ENCODE measurements around the gene BRINP3.

Gene BRINP3

DNA sequence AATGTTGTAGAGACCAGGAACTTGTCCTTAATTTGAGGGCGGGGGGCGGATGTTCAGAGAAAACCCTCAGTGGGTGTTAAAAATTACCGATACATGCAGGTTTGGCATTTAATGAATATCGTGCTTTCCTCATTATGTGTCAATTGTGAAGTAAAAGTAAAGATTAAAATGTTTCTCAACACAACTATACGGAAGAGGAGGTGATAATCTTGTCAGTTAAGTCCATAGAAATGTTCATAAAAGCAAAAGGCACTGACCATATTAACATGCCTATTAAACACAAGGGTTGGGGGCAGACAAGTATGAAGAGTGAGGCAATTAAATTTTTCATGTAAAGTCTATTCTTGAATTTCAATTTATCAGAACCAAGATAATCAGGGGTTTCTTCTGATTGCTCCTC lies 1.3 kb downstream of the BRINP3 start:
- no peak for DNase-seq (ENCODE audit: low spot score)
- in situ Hi-C loops (cut with MboI; ENCODE audit: low pct_unique_long_range_greater_than_20kb, low sequenced_read_pairs, unreplicated experiment) = no loop called here

DNA sequence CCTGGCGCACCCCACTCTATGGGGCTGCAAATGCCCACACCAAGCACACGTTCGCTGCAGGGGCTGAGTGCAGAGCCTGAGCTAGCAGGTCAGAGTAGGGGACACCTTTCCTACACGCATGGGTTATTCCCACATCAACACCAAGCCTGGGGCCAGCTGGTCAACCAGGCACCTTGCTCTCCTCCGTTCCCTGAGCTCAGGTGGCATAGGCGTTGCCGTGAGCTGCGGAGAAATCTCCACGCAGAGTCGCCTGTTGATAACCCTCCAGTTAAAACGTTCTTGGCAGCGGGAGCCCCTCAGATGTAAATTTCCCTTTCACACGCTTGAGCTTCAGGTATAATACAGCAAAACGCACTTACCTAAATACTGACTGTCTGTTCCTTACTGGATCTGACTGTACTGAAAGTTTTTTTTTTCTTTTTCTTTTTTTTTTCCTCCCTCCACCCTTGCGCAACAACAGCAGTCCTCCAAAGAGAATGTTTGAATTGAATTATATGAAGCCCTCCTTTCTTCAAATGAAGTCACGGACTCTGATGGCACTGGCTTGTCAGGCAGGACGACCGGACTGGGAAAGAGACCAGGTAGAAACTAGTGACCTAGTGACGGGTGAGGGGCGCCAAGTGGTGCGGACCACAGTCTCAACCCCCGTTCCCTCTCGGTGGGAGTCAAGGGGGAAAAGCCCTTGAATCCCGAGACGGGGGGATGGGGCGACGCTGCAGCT lies 2.1 kb downstream of the BRINP3 start:
- in situ Hi-C loops (cut with MboI; ENCODE audit: low pct_unique_long_range_greater_than_20kb, low sequenced_read_pairs, unreplicated experiment) = no loop called here
- DNase-seq (ENCODE audit: low spot score) = no peak
- TF ChIP-seq, protein P1, sequence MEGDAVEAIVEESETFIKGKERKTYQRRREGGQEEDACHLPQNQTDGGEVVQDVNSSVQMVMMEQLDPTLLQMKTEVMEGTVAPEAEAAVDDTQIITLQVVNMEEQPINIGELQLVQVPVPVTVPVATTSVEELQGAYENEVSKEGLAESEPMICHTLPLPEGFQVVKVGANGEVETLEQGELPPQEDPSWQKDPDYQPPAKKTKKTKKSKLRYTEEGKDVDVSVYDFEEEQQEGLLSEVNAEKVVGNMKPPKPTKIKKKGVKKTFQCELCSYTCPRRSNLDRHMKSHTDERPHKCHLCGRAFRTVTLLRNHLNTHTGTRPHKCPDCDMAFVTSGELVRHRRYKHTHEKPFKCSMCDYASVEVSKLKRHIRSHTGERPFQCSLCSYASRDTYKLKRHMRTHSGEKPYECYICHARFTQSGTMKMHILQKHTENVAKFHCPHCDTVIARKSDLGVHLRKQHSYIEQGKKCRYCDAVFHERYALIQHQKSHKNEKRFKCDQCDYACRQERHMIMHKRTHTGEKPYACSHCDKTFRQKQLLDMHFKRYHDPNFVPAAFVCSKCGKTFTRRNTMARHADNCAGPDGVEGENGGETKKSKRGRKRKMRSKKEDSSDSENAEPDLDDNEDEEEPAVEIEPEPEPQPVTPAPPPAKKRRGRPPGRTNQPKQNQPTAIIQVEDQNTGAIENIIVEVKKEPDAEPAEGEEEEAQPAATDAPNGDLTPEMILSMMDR (IDR thresholded peaks at IDR 0.05; ENCODE audit: extremely low read depth, insufficient read depth, missing control alignments) = no peak

More for the DNA sequence above, 1.3 kb downstream of the BRINP3 start:
- TF ChIP-seq, protein P1 (IDR thresholded peaks at IDR 0.05; ENCODE audit: extremely low read depth, insufficient read depth, missing control alignments) = no peak

DNA sequence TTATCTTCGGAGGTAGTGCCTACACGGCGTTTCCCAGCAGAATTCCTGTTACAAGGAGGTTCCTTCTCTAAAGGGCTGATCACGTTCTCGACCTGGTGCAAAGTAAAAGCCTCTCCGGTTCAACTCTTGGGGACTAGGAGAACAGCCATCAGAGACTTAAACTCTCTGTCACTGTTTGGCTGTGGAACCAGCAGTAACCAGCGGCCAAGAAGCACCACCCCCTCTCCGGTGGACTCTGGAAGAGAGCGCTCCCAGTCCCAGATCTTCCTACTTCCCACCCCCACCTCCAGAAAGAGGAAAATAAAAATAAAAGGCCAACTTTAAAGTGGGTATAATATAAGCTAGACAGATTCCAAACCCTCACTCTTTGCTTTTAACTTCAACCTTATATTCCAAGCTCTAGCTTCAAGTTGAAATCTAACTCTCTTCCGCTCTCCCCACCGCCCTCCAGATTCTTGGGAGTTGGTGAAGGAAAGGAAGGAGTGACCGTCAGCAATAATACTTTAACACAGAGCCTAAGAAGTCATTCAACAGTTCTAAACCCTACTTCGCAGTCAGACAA lies 2.9 kb downstream of the BRINP3 start:
- TF ChIP-seq, protein P1 (IDR thresholded peaks at IDR 0.05; ENCODE audit: extremely low read depth, insufficient read depth, missing control alignments) = no peak
- in situ Hi-C loops (cut with MboI; ENCODE audit: low pct_unique_long_range_greater_than_20kb, low sequenced_read_pairs, unreplicated experiment) = no loop called here
- DNase-seq (ENCODE audit: low spot score) = no peak

DNA sequence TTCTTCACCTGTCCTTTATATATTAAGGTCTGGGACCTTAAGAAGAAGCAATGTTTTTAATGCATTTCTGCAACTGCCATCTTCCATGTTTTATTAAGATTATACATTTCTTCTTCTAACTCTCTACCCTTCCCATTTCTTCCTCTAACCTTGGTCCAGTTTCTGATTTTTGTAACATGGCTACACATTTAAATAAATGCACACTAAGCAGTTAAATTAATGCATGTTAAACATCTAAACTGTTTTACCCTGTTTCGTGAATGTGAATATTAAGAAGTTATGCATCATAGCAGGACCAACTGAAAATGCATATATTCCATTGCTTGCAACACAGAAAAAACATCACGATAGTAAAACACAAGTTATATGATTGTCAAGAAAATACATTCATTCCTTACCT lies 3.7 kb downstream of the BRINP3 start:
- in situ Hi-C loops (cut with MboI; ENCODE audit: low pct_unique_long_range_greater_than_20kb, low sequenced_read_pairs, unreplicated experiment) = no loop called here
- DNase-seq (ENCODE audit: low spot score) = no peak
- TF ChIP-seq, protein P1 (IDR thresholded peaks at IDR 0.05; ENCODE audit: extremely low read depth, insufficient read depth, missing control alignments) = no peak

DNA sequence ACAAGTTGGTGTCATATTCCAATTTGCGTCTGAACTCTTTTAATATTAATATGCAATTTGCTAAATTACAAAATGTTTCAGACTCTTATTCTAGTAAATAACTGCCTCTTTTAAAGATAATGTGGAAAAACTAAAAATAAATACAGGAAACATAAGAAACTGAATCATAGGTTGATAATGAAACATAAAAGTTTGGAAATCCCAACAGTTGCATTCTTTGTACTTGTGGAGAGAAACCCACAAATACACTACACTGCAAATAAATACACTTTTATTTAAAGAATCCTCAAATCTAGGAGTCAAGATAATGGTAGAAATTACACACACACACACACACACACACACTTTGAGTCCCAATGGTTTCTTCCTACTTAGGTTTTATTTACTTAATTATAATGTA lies 5.2 kb downstream of the BRINP3 start:
- in situ Hi-C loops (cut with MboI; ENCODE audit: low pct_unique_long_range_greater_than_20kb, low sequenced_read_pairs, unreplicated experiment) = no loop called here
- no peak for DNase-seq (ENCODE audit: low spot score)
- TF ChIP-seq, protein P1 (IDR thresholded peaks at IDR 0.05; ENCODE audit: extremely low read depth, insufficient read depth, missing control alignments) = no peak

DNA sequence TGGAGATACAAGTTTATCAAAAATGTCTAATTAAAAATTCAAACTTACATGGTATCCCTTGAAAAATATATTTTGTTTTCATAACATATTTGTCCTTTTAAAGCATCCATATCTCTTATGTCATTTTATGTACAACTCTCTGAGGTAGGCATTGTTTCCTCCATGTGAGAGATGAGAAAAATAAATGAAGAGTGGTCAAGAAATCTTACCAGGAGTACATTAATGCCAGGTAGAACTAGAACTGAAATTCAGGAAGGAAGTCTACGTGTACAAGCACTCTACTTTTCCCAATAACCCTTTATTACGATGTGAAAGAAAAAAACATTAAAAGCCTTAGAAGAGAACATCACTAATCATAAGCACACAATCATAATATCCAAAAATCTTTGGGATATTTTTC lies 5.6 kb downstream of the BRINP3 start:
- in situ Hi-C loops (cut with MboI; ENCODE audit: low pct_unique_long_range_greater_than_20kb, low sequenced_read_pairs, unreplicated experiment) = no loop called here
- DNase-seq (ENCODE audit: low spot score) = no peak
- TF ChIP-seq, protein P1 (IDR thresholded peaks at IDR 0.05; ENCODE audit: extremely low read depth, insufficient read depth, missing control alignments) = no peak
